Caco-2 (cell line): ENCODE measurements around the gene IL27RA. TPM values are rescaled to one million over a fixed set of nuclear protein-coding genes. Genes with fewer than 3 reads are reported as not detected.
"Not testable (repeated sequence)": the region's sequence is repeated elsewhere in the genome, so short reads cannot be mapped to it uniquely, and the experiment has no call there.

Experiments used
- BruUV-seq: library from RNA; stranded (reverse); fragments of 400-500 nt; replicated peaks from 2 replicates; lab custom pipeline; 2021; lab: Mats Ljungman, UMichigan
- CTCF ChIA-PET: fragments of 300-600 bp; sonication (Branson Sonifier 250); formaldehyde crosslinking; loops from one replicate; lab custom pipeline; 2022; ENCODE audit warnings: antibody characterized with exemption; lab: Charles Lee
- POLR2A ChIA-PET: fragments of 300-600 bp; sonication (Branson Sonifier 250); formaldehyde crosslinking; loops from one replicate; lab custom pipeline; 2022; ENCODE audit warnings: antibody characterized with exemption; lab: Charles Lee
- DNase-seq, 2 experiments: peaks; one replicate each; pipeline versions ENCODE4 v3.0.0 to v3.0.0-alpha.2; 2020 to 2022
- H3K27me3 ChIP-seq: replicated peaks from 2 replicates; pipeline ENCODE4 v1.6.0; 2011; ENCODE audit warnings: low read length; ENCODE audit not compliant: control insufficient read depth, insufficient read depth
- H3K36me3 ChIP-seq: 2 replicates; pipeline ENCODE4 v1.5.1; 2011; ENCODE audit warnings: low read length; ENCODE audit not compliant: control insufficient read depth, insufficient read depth
- H3K4me1 ChIP-seq: fragments of 250-450 bp; sonication (Bioruptor Pico); 2 replicates; pipeline ENCODE4 v1.5.1; 2020; ENCODE audit warnings: mild to moderate bottlenecking
- H3K4me3 ChIP-seq: 2 replicates; pipeline ENCODE4 v1.5.1; 2011; ENCODE audit warnings: low read depth, mild to moderate bottlenecking, control low read depth, low read length
- H3K9me3 ChIP-seq: fragments of 250-450 bp; sonication (Bioruptor Pico); 2 replicates; pipeline ENCODE4 v1.5.1; 2020; ENCODE audit warnings: mild to moderate bottlenecking, moderate library complexity
- H3K27ac Mint-ChIP-seq: one replicate; pipeline ENCODE4 v1.8.0; 2022; ENCODE audit warnings: mixed read lengths; ENCODE audit not compliant: unreplicated experiment
- H3K27me3 Mint-ChIP-seq: one replicate; pipeline ENCODE4 v1.8.0; 2022; ENCODE audit warnings: mixed read lengths; ENCODE audit not compliant: insufficient read depth, unreplicated experiment
- H3K36me3 Mint-ChIP-seq: one replicate; pipeline ENCODE4 v1.8.0; 2022; ENCODE audit warnings: mild to moderate bottlenecking, mixed read lengths; ENCODE audit not compliant: insufficient read depth, unreplicated experiment
- H3K4me1 Mint-ChIP-seq: one replicate; pipeline ENCODE4 v1.8.0; 2022; ENCODE audit warnings: low read depth, mixed read lengths; ENCODE audit not compliant: unreplicated experiment
- H3K4me3 Mint-ChIP-seq: one replicate; pipeline ENCODE4 v1.8.0; 2022; ENCODE audit warnings: mild to moderate bottlenecking, moderate library complexity, mixed read lengths; ENCODE audit not compliant: unreplicated experiment
- H3K9me3 Mint-ChIP-seq: one replicate; pipeline ENCODE4 v1.8.0; 2022; ENCODE audit warnings: mixed read lengths; ENCODE audit not compliant: unreplicated experiment
- CTCF ChIP-seq, 2 experiments: fragments of 200-600 bp in 1 of 2; IDR thresholded peaks; 1 replicate in 1 of 2; 2 replicates in 1 of 2; pipeline versions ENCODE4 v1.5.1 to v1.8.0; 2011 to 2022; ENCODE audit warnings: antibody characterized with exemption in 1 of 2, control low read depth in 1 of 2, inconsistent platforms in 1 of 2, low read depth in 1 of 2, low read length in 1 of 2, mild to moderate bottlenecking in 1 of 2, moderate library complexity in 1 of 2; ENCODE audit not compliant: insufficient read depth in 1 of 2, severe bottlenecking in 1 of 2, unreplicated experiment in 1 of 2
- intact Hi-C: fragments of 100-400 bp; cut with micrococcal nuclease; formaldehyde crosslinking; loops from one replicate; pipeline ENCODE4 v1.10.0; 2022; ENCODE audit not compliant: unreplicated experiment
- total RNA-seq: library from RNA; stranded (reverse); gene quantifications from 2 replicates; pipeline ENCODE4 v1.2.3, GENCODE V29; 2022

The IL27RA gene
- total RNA-seq, 1 experiment from 2014 or later = 4.7 TPM

GRCh38 chr19:14015524-14016035 is 16.0 kb upstream of the IL27RA start:
- intact Hi-C loops = no loop called here
- Histone ChIP-seq H3K4me1 (no peaks in the 10 kb centered on the region), H3K36me3 (no peaks in the 10 kb centered on the region), H3K27me3 (no peaks in the 10 kb centered on the region), H3K4me3 (no peak overlapping the region), H3K9me3 (no peaks in the 10 kb centered on the region)
- DNase-seq = no peak
- no peaks in the 10 kb centered on the region for H3K27me3 Mint-ChIP-seq
- H3K27ac Mint-ChIP-seq = no peak overlapping the region
- no peak for TF ChIP-seq CTCF (IDR thresholded peaks at IDR 0.05; ENCODE audit: insufficient read depth in 1 of 2, low read depth in 1 of 2, low read length in 1 of 2, severe bottlenecking in 1 of 2, unreplicated experiment in 1 of 2)
- no TSS peak for BruUV-seq
- H3K9me3 Mint-ChIP-seq = no peaks in the 10 kb centered on the region
- H3K36me3 Mint-ChIP-seq = peaks cover 5% of the 10 kb centered on the region
- H3K4me1 Mint-ChIP-seq = peaks cover 7% of the 10 kb centered on the region
- CTCF ChIA-PET = no interaction called here
- H3K4me3 Mint-ChIP-seq = no peak overlapping the region
- POLR2A ChIA-PET = interaction anchor here (0.6 kb wide), 1 partner anchor 109 kb away, joined by 3 read pairs; no protein-coding TSS in a partner anchor

GRCh38 chr19:14019100-14019499 is 12.5 kb upstream of the IL27RA start:
- ChIA-PET POLR2A (interaction anchor here (0.6 kb wide), 1 partner anchor 268 kb away, joined by 9 read pairs; no protein-coding TSS in a partner anchor), CTCF (interaction anchor here (0.6 to 0.7 kb wide), 3 partner anchors 26 to 851 kb away, joined by 3 read pairs; no protein-coding TSS in a partner anchor)
- intact Hi-C loops = no loop called here
- Histone ChIP-seq H3K36me3 (no peaks in the 10 kb centered on the region), H3K4me1 (no peaks in the 10 kb centered on the region), H3K9me3 (no peaks in the 10 kb centered on the region), H3K27me3 (no peaks in the 10 kb centered on the region), H3K4me3 (no peak overlapping the region)
- Mint-ChIP-seq H3K27me3 (no peaks in the 10 kb centered on the region), H3K4me3 (no peak overlapping the region), H3K4me1 (peaks cover 13% of the 10 kb centered on the region), H3K36me3 (peaks cover 5% of the 10 kb centered on the region), H3K9me3 (no peaks in the 10 kb centered on the region), H3K27ac (no peak overlapping the region)
- TF ChIP-seq CTCF (IDR thresholded peaks at IDR 0.05; ENCODE audit: insufficient read depth in 1 of 2, low read depth in 1 of 2, low read length in 1 of 2, severe bottlenecking in 1 of 2, unreplicated experiment in 1 of 2) = no peak
- no TSS peak for BruUV-seq
- no peak for DNase-seq

GRCh38 chr19:14019739-14020138 is 11.8 kb upstream of the IL27RA start:
- H3K4me3 Mint-ChIP-seq, intact Hi-C loops, H3K4me3 ChIP-seq, H3K27ac Mint-ChIP-seq, H3K27me3 Mint-ChIP-seq, DNase-seq, BruUV-seq, H3K36me3 ChIP-seq, H3K9me3 ChIP-seq, H3K4me1 ChIP-seq, POLR2A ChIA-PET, H3K36me3 Mint-ChIP-seq, H3K9me3 Mint-ChIP-seq, H3K27me3 ChIP-seq: not testable (repeated sequence)
- CTCF ChIA-PET = interaction anchor here (0.7 kb wide), 1 partner anchor 25 kb away, joined by 3 read pairs; no protein-coding TSS in a partner anchor
- H3K4me1 Mint-ChIP-seq = peaks cover 13% of the 10 kb centered on the region
